Measurements from ENCODE around the gene CEBPG. TPM values are rescaled to one million over a fixed set of nuclear protein-coding genes. Genes with fewer than 3 reads are reported as not detected.

Gene CEBPG
- total RNA-seq, 4 donors from 2014 or later: 22.4 to 66.7 (median 46.9) TPM

- TF ChIP-seq POLR2A (IDR thresholded peaks at IDR 0.05) (no peak), POLR2AphosphoS5 (IDR thresholded peaks at IDR 0.05) (no peak), CTCF (IDR thresholded peaks at IDR 0.05) (no peak), EP300 (IDR thresholded peaks at IDR 0.05; ENCODE audit: low read depth) (no peak)
- intact Hi-C loops (cut with DNase I; ENCODE audit: low total_unique reads) (no loop called here), in situ Hi-C loops (cut with MboI; ENCODE audit: low pct_ligation_motif_present in 1 of 4, low pct_unique_long_range_greater_than_20kb in 1 of 4, low sequenced_read_pairs in 3 of 4) (no loop called here)
- Histone ChIP-seq H3K9me3 (no peaks in the 10 kb centered on the region), H3K27me3 (peaks cover 6% of the 10 kb centered on the region), H3K4me3 (no peak overlapping the region), H3K36me3 (no peaks in the 10 kb centered on the region), H3K4me1 (no peaks in the 10 kb centered on the region), H3K27ac (no peak overlapping the region)
- no peak for DNase-seq
Observed at GRCh38 chr19:33346665-33347064, 26.8 kb upstream of the CEBPG start.

GRCh38 chr19:33347300-33347699 lies 26.2 kb upstream of the CEBPG start:
- no peaks in the 10 kb centered on the region for H3K4me1 ChIP-seq
- in situ Hi-C loops (cut with MboI; ENCODE audit: low pct_ligation_motif_present in 1 of 4, low pct_unique_long_range_greater_than_20kb in 1 of 4, low sequenced_read_pairs in 3 of 4): no loop called here
- H3K27ac ChIP-seq: no peak overlapping the region

GRCh38 chr19:33348301-33349010 lies 25.1 kb upstream of the CEBPG start:
- no peaks in the 10 kb centered on the region for H3K36me3 ChIP-seq
- 79 to 87% methylated on average over 7 to 12 of the region's 12 CpGs for WGBS, 2 donors (ENCODE audit: low coverage in 1 of 2)
- H3K27ac ChIP-seq: no peak overlapping the region
- no peaks in the 10 kb centered on the region for H3K9me3 ChIP-seq
- no peak for TF ChIP-seq EP300 (IDR thresholded peaks at IDR 0.05; ENCODE audit: low read depth)
- TF ChIP-seq POLR2A (IDR thresholded peaks at IDR 0.05): no peak
- no peak for TF ChIP-seq POLR2AphosphoS5 (IDR thresholded peaks at IDR 0.05)
- no peak for TF ChIP-seq CTCF (IDR thresholded peaks at IDR 0.05)
- H3K4me3 ChIP-seq: no peak overlapping the region
- peaks cover 6% of the 10 kb centered on the region for H3K27me3 ChIP-seq
- in situ Hi-C loops (cut with MboI; ENCODE audit: low pct_ligation_motif_present in 1 of 4, low pct_unique_long_range_greater_than_20kb in 1 of 4, low sequenced_read_pairs in 3 of 4) (no loop called here), intact Hi-C loops (cut with DNase I; ENCODE audit: low total_unique reads) (no loop called here)
- no peaks in the 10 kb centered on the region for H3K4me1 ChIP-seq
- no peak for DNase-seq

More at GRCh38 chr19:33347300-33347699, 26.2 kb upstream of the CEBPG start:
- Histone ChIP-seq H3K27me3 (peaks cover 6% of the 10 kb centered on the region), H3K9me3 (no peaks in the 10 kb centered on the region), H3K36me3 (no peaks in the 10 kb centered on the region), H3K4me3 (no peak overlapping the region)
- intact Hi-C loops (cut with DNase I; ENCODE audit: low total_unique reads): no loop called here
- no peak for DNase-seq
- TF ChIP-seq EP300 (IDR thresholded peaks at IDR 0.05; ENCODE audit: low read depth) (no peak), POLR2AphosphoS5 (IDR thresholded peaks at IDR 0.05) (no peak)
- WGBS, 2 donors (ENCODE audit: low coverage in 1 of 2): 60 to 88% methylated on average over 2 to 10 of the region's 10 CpGs

- H3K4me3 ChIP-seq: no peak overlapping the region
- no peak for DNase-seq
- H3K9me3 ChIP-seq: no peaks in the 10 kb centered on the region
- peaks cover 6% of the 10 kb centered on the region for H3K27me3 ChIP-seq
- 85% methylated on average over 12 of the region's 12 CpGs for WGBS, 2 donors (ENCODE audit: low coverage in 1 of 2)
- intact Hi-C loops (cut with DNase I; ENCODE audit: low total_unique reads): no loop called here
- H3K27ac ChIP-seq: no peak overlapping the region
- H3K4me1 ChIP-seq: no peaks in the 10 kb centered on the region
- TF ChIP-seq EP300 (IDR thresholded peaks at IDR 0.05; ENCODE audit: low read depth): no peak
- TF ChIP-seq CTCF (IDR thresholded peaks at IDR 0.05): no peak
- no peak for TF ChIP-seq POLR2AphosphoS5 (IDR thresholded peaks at IDR 0.05)
- no peak for TF ChIP-seq POLR2A (IDR thresholded peaks at IDR 0.05)
- in situ Hi-C loops (cut with MboI; ENCODE audit: low pct_ligation_motif_present in 1 of 4, low pct_unique_long_range_greater_than_20kb in 1 of 4, low sequenced_read_pairs in 3 of 4): no loop called here
- no peaks in the 10 kb centered on the region for H3K36me3 ChIP-seq
Observed at GRCh38 chr19:33349319-33350289, 23.9 kb upstream of the CEBPG start.

All from transverse colon (tissue), 4 donors.